Ovary (tissue), 9 donors: ENCODE measurements around the gene BTRC. TPM values are rescaled to one million over a fixed set of nuclear protein-coding genes. Genes with fewer than 3 reads are reported as not detected.

Experiments used
- DNase-seq, 5 donors: peaks; one replicate each; pipeline ENCODE4 v3.0.0-alpha.2; 2019 to 2020
- H3K27ac ChIP-seq, 2 donors: fragments of 200-600 bp; one replicate each; pipeline versions ENCODE4 v1.5.1 to v1.8.0; 2019 to 2022
- H3K27me3 ChIP-seq: fragments of 200-600 bp; one replicate; pipeline ENCODE4 v1.8.0; 2022
- H3K36me3 ChIP-seq: fragments of 200-600 bp; sonication (generic); one replicate; pipeline ENCODE4 v1.5.1; 2019
- H3K4me1 ChIP-seq: one replicate; pipeline ENCODE4 v1.8.1; 2013; ENCODE audit warnings: mild to moderate bottlenecking, moderate library complexity; ENCODE audit not compliant: insufficient read depth
- H3K4me3 ChIP-seq: fragments of 200-600 bp; sonication (generic); one replicate; pipeline ENCODE4 v1.5.1; 2017
- H3K9me3 ChIP-seq, 2 donors: fragments of 200-600 bp in 1 of 2; sonication (generic) in 1 of 2; one replicate each; pipeline versions ENCODE4 v1.5.1 to v1.8.1; 2013 to 2019; ENCODE audit warnings: mild to moderate bottlenecking in 1 of 2, moderate library complexity in 1 of 2
- EP300 ChIP-seq: sonication (generic); formaldehyde crosslinking; IDR thresholded peaks from one replicate; pipeline ENCODE4 v1.6.1; 2017; ENCODE audit warnings: antibody characterized with exemption
- POLR2A ChIP-seq: fragments of 450-650 bp; IDR thresholded peaks from one replicate; pipeline ENCODE4 v1.6.1; 2017; ENCODE audit warnings: antibody characterized with exemption, mild to moderate bottlenecking, moderate library complexity
- WGBS, 3 donors: extraction: QIAGEN DNeasy Blood & Tissue Kit in 1 of 3; methylation state at CpG; one replicate each; pipeline versions ENCODE4 v1.1.5 to v1.1.7; 2013 to 2017; 5-methylcytosine and 5-hydroxymethylcytosine counted together
- intact Hi-C, 4 donors: fragments of 100-400 bp; cut with DNase I; formaldehyde crosslinking; loops; one replicate each; pipeline versions ENCODE4 v1.11.0 to v1.15.1; 2022 to 2023
- polyA plus RNA-seq, 2 donors: library from polyadenylated mRNA; stranded (reverse); fragments of 200-250 nt in 1 of 2; fragments of 350-450 nt in 1 of 2; fragmentation: Illumina TruSeq in 1 of 2; extraction: RNeasy Lipid Tissue Mini Kit (QIAGEN cat#74804) in 1 of 2; gene quantifications; one replicate each; pipeline ENCODE4 v1.2.3, GENCODE V29; 2013 to 2014
- total RNA-seq, 7 donors: library from RNA; depleted of rRNA in 2 of 7; stranded (reverse); fragments of >200 nt in 2 of 7; fragmentation: NEBNext Ultra II Directional in 3 of 7; extraction: Animal tissue kit (Norgen Biotek cat#: 25700) in 3 of 7; gene quantifications; one replicate each; pipeline versions ENCODE4 v1.1.0 to v1.2.4, GENCODE V29; 2016 to 2023
- TF ChIP-seq, protein P1 (sequence below), 3 donors: fragments of 450-650 bp in 2 of 3; fragments of 200-600 bp in 1 of 3; IDR thresholded peaks; one replicate each; pipeline versions ENCODE4 v1.5.1 to v1.8.0; 2016 to 2022; ENCODE audit warnings: antibody characterized with exemption in 3 of 3, mild to moderate bottlenecking in 1 of 3
- donor health status: DM: no; HTN: no; CAD: no; lungs with moderate emphysema.
- donor health status: DM: no; HTN: no; CAD: no.
- donor health status: Bipolar disorder and iron deficiency.
- donor health status: DM: yes; HTN: yes; CAD: no.
- donor health status: DM: no; HTN: no; CAD: no.
- donor health status: DM: yes; HTN: yes; CAD: no.

The BTRC gene
- total and polyA plus RNA-seq, 9 donors, result 7.2 to 31.4 (median 26.2) TPM

- no peaks in the 10 kb centered on the region for H3K36me3 ChIP-seq
- intact Hi-C loops, result no loop called here
These were observed 136.1 kb downstream of the BTRC start for GRCh38 chr10:101490026-101490425.

GRCh38 chr10:101492205-101492604, 138.2 kb downstream of the BTRC start:
- no peak for DNase-seq
- 91 to 92% (median 91%) methylated on average over 3 of the region's 3 CpGs for WGBS, 3 donors
- Histone ChIP-seq H3K27me3 (no peaks in the 10 kb centered on the region), H3K27ac (no peak overlapping the region), H3K36me3 (no peaks in the 10 kb centered on the region), H3K9me3 (no peaks in the 10 kb centered on the region), H3K4me3 (no peak overlapping the region), H3K4me1 (no peaks in the 10 kb centered on the region)
- intact Hi-C loops, result no loop called here
- no peak for TF ChIP-seq POLR2A
- TF ChIP-seq EP300, result no peak
- TF ChIP-seq, protein P1, sequence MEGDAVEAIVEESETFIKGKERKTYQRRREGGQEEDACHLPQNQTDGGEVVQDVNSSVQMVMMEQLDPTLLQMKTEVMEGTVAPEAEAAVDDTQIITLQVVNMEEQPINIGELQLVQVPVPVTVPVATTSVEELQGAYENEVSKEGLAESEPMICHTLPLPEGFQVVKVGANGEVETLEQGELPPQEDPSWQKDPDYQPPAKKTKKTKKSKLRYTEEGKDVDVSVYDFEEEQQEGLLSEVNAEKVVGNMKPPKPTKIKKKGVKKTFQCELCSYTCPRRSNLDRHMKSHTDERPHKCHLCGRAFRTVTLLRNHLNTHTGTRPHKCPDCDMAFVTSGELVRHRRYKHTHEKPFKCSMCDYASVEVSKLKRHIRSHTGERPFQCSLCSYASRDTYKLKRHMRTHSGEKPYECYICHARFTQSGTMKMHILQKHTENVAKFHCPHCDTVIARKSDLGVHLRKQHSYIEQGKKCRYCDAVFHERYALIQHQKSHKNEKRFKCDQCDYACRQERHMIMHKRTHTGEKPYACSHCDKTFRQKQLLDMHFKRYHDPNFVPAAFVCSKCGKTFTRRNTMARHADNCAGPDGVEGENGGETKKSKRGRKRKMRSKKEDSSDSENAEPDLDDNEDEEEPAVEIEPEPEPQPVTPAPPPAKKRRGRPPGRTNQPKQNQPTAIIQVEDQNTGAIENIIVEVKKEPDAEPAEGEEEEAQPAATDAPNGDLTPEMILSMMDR (IDR thresholded peaks at IDR 0.05), result no peak

More at GRCh38 chr10:101490026-101490425, 136.1 kb downstream of the BTRC start:
- Histone ChIP-seq H3K9me3 (no peaks in the 10 kb centered on the region), H3K4me1 (peaks cover 3% of the 10 kb centered on the region), H3K4me3 (no peak overlapping the region), H3K27ac (no peak overlapping the region), H3K27me3 (no peaks in the 10 kb centered on the region)
- 93 to 98% (median 97%) methylated on average over 1 of the region's 1 CpG for WGBS, 3 donors
- no peak for DNase-seq
- TF ChIP-seq POLR2A, result no peak
- TF ChIP-seq, protein P1 (IDR thresholded peaks at IDR 0.05), result no peak
- no peak for TF ChIP-seq EP300

GRCh38 chr10:101492814-101493213, 138.8 kb downstream of the BTRC start:
- WGBS, 3 donors, result 89 to 96% (median 93%) methylated on average over 1 of the region's 1 CpG
- no peak for TF ChIP-seq EP300
- TF ChIP-seq, protein P1 (IDR thresholded peaks at IDR 0.05), result no peak
- no peak for TF ChIP-seq POLR2A
- Histone ChIP-seq H3K4me1 (no peaks in the 10 kb centered on the region), H3K9me3 (no peaks in the 10 kb centered on the region), H3K27me3 (no peaks in the 10 kb centered on the region), H3K4me3 (no peak overlapping the region), H3K27ac (no peak overlapping the region), H3K36me3 (no peaks in the 10 kb centered on the region)
- intact Hi-C loops, result no loop called here
- DNase-seq, result no peak

- intact Hi-C loops, result no loop called here
- no peaks in the 10 kb centered on the region for H3K27me3 ChIP-seq
- no peak overlapping the region for H3K4me3 ChIP-seq
- no peak for DNase-seq
- H3K4me1 ChIP-seq, result no peaks in the 10 kb centered on the region
- no peak for TF ChIP-seq EP300
- no peak for TF ChIP-seq POLR2A
- TF ChIP-seq, protein P1 (IDR thresholded peaks at IDR 0.05), result no peak
- H3K9me3 ChIP-seq, result no peaks in the 10 kb centered on the region
- H3K27ac ChIP-seq, result no peak overlapping the region
- H3K36me3 ChIP-seq, result no peaks in the 10 kb centered on the region
- WGBS, 3 donors, result 82 to 89% (median 89%) methylated on average over 1 of the region's 1 CpG
These were observed 139.3 kb downstream of the BTRC start for GRCh38 chr10:101493249-101493648.
